ENCODE results near the gene ADIPOR2.

Gene ADIPOR2

DNA sequence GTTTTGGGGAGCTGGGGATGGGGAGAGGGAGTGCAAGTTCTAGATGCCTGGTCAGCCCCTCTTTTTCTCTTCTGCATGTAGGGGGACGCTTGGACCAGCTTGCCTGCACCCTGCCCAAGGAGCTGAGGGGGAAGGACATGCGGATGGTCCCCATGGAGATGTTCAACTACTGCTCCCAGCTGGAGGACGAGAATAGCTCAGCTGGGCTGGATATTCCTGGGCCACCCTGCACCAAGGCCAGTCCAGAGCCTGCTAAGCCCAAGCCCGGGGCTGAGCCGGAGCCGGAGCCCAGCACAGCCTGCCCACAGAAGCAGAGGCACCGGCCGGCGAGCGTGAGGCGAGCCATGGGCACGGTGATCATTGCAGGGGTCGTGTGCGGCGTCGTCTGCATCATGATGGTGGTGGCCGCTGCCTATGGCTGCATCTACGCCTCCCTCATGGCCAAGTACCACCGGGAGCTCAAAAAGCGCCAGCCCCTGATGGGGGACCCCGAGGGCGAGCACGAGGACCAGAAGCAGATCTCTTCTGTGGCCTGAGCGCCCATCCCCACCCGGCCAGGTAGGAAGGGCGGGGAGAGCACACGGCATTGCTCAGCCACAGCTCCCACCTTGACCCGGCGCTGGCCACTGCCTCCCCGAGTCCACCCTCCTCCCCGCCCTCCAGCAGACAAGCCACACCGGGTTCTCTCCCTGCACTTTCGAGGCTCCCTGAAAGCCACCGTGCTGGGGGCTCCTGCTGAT, 143.5 kb downstream of the ADIPOR2 start:
- DNase-seq = no peak

GRCh38 chr12:1835211-1836131, 144.6 kb downstream of the ADIPOR2 start:
- no peak for DNase-seq

- DNase-seq = no peak
These were observed 145.5 kb downstream of the ADIPOR2 start for GRCh38 chr12:1836241-1836803.

DNA sequence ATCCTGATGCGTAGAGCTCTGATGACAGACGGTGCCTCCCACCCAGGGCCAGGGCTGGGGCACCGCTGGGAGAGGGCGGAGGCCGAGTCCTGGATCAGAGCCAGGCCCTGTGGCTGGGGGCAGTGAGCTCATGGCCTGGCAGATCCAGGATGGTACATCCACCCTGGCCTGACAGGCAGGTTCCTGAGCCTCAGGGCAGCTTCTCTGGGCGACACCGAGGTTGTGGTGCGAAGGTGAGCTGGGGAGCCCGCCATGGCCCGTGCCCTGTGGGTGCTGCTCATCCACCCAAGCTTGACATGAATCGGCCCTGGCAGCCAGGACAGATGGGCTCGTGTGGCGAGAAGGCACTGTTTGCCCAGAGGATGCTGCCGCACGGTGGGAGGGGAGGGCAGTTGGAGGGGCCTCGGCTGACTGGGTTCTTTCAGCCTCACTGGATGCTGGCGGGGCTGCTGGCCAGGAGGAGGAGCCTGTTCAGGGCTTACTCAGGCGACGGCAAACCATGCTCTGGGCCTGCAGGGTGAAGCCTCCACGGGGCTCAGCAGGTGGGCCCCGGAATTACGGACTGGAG, 146.1 kb downstream of the ADIPOR2 start:
- no peak for DNase-seq

GRCh38 chr12:1837541-1838204, 146.8 kb downstream of the ADIPOR2 start:
- no peak for DNase-seq

Data from NCI-H2081 (cell line).